K562 (cell line): Measurements from ENCODE around the gene EFHD2. TPM values are rescaled to one million over a fixed set of nuclear protein-coding genes. Genes with fewer than 3 reads are reported as not detected.

Experiments used
- ETV6 ChIP-seq, 3 experiments: fragments of 150-350 bp in 1 of 3; sonication (generic) in 1 of 3; formaldehyde crosslinking in 1 of 3; IDR thresholded peaks; 2 replicates each; pipeline versions ENCODE4 v1.6.1 to v1.8.0; 2014 to 2022; ENCODE audit warnings: borderline replicate concordance in 2 of 3, low read depth in 2 of 3, antibody characterized with exemption in 1 of 3, low read length in 1 of 3, mild to moderate bottlenecking in 1 of 3, missing genetic modification reagents in 1 of 3
- GABPB1 ChIP-seq: sonication (generic); formaldehyde crosslinking; IDR thresholded peaks from 2 replicates; pipeline ENCODE4 v1.8.0; 2022; ENCODE audit warnings: mild to moderate bottlenecking, missing genetic modification reagents
- NRF1 ChIP-seq, 2 experiments: fragments of 450-650 bp; IDR thresholded peaks in 1 of 2; conservative IDR thresholded peaks in 1 of 2; 2 replicates each; pipeline ENCODE4 v1.6.1; 2014; ENCODE audit warnings: mild to moderate bottlenecking in 2 of 2
- POLR2H ChIP-seq: IDR thresholded peaks from 2 replicates; pipeline ENCODE4 v1.6.1; 2016; ENCODE audit warnings: missing genetic modification characterization, low read depth, mild to moderate bottlenecking, control low read depth, missing compliant biosample characterization, moderate library complexity
- REST ChIP-seq, 2 experiments: fragments of 450-650 bp; formaldehyde crosslinking in 1 of 2; IDR thresholded peaks; 2 replicates each; pipeline versions ENCODE4 v1.4.0 to v1.6.1; 2014 to 2020; ENCODE audit warnings: mild to moderate bottlenecking in 2 of 2, borderline replicate concordance in 1 of 2, low read depth in 1 of 2
- SAP30 ChIP-seq: fragments of 200-600 bp; sonication (generic); IDR thresholded peaks from 2 replicates; pipeline ENCODE4 v1.6.1; 2012; ENCODE audit warnings: borderline replicate concordance, low read depth, mild to moderate bottlenecking, moderate library complexity, low read length, control low read depth, inconsistent platforms; ENCODE audit not compliant: insufficient read depth, poor library complexity, severe bottlenecking
- ZBTB17 ChIP-seq: fragments of 450-650 bp; formaldehyde crosslinking; IDR thresholded peaks from 2 replicates; pipeline ENCODE4 v1.4.0; 2020; ENCODE audit warnings: mild to moderate bottlenecking
- ZNF277 ChIP-seq: fragments of 250-450 bp; sonication (Bioruptor Pico); IDR thresholded peaks from 2 replicates; pipeline ENCODE4 v1.8.0; 2022; ENCODE audit warnings: inconsistent platforms, mild to moderate bottlenecking, moderate library complexity, borderline replicate concordance
- ZNF316 ChIP-seq: fragments of 450-650 bp; IDR thresholded peaks from 2 replicates; pipeline ENCODE4 v1.6.1; 2016
- polyA plus RNA-seq, 8 experiments: library from polyadenylated mRNA; depleted of rRNA in 4 of 8; stranded (reverse) in 5 of 8; unstranded in 3 of 8; fragments of >200 nt; fragmentation: Nextera tagmentation in 2 of 8; fragmentation: Illumina TruSeq in 1 of 8; extraction: Ambion mirVana in 2 of 8; extraction: Trizol in 1 of 8; gene quantifications; 2 replicates each; pipeline versions ENCODE4 v1.2.1 to v1.2.3, GENCODE V29; 2011 to 2014; ENCODE audit warnings: inconsistent platforms in 1 of 8, missing spikeins in 1 of 8
- total RNA-seq, 7 experiments: library from RNA; depleted of rRNA in 6 of 7; stranded (reverse); fragments of >200 nt in 6 of 7; fragmentation: Illumina TruSeq in 2 of 7; extraction: Trizol in 2 of 7; gene quantifications; 2 replicates each; pipeline versions ENCODE4 v1.2.1 to v1.2.3, GENCODE V29; 2011 to 2021; ENCODE audit warnings: low replicate concordance in 1 of 7
- TF ChIP-seq, protein P1 (sequence below): sonication (generic); formaldehyde crosslinking; IDR thresholded peaks from 2 replicates; pipeline ENCODE4 v1.8.0; 2022; ENCODE audit warnings: mild to moderate bottlenecking, missing genetic modification reagents, borderline replicate concordance
- TF ChIP-seq, protein P2 (sequence below): sonication (generic); formaldehyde crosslinking; IDR thresholded peaks from 2 replicates; pipeline ENCODE4 v1.8.0; 2022; ENCODE audit warnings: missing genetic modification reagents, mild to moderate bottlenecking, moderate library complexity, borderline replicate concordance

EFHD2 gene
- total and polyA plus RNA-seq, 9 of the 15 experiments (the other 6 are each of a cell fraction or from before 2014, with no cell fraction given): 1.7 to 73.5 (median 25.2) TPM

DNA sequence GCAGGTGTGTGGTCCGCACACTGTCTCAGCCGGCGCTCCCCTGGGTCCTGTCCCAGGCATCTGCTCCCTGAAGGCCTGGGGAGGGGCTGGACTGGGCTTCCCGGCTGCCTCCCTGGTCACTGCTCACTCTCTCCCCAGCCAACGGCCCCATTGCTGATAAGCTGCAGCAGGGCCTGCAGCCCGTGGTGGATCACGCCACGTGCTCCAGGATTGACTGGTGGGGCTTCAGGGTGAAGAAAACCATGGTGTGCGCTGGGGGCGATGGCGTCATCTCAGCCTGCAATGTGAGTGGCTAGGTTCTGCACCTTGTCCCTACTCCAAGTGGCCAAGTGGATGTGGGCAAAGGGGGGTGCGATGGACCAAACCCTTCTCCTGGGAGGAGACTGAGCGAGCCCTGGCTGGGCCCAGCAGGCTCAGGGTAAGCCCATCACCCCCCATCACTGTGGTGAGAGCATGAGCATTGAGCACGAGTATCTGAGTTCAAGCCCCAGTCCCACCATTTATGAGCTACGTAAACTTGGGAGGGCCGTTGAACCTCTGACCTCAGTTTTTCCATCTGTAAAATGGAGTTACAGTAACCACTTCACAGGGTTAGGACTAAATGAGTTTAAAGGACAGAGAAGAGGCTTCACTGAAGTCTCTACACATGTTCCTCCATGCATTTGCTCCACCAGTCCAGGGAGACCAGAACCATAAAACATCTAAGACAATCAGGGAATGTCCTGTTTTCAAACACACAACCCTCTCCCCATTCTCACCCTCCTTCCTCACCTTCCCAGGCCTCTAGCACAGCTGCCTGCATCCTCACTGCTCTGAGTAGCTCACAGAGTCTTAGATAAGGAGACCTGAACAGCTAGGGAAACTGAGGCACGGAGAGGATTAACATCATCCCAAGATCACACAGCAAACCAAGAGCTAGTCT, 35.0 kb downstream of the EFHD2 start (continued):
- TF ChIP-seq REST (IDR thresholded peaks at IDR 0.05; ENCODE audit: borderline replicate concordance) (0 out of 2 replicates have a peak, but pooled peaks have one; percentile 10), REST (CRISPR knock-in tag; IDR thresholded peaks at IDR 0.05; ENCODE audit: low read depth) (0 out of 2 replicates have a peak, but pooled peaks have one; percentile 48), ZNF277 (CRISPR knock-in tag) (no peak), ZBTB17 (0 out of 2 replicates have a peak, but pooled peaks have one; percentile 31), ZNF316 (no peak), GABPB1 (peak; percentile 46; the same call in 1 of the 2 replicates), NRF1 (conservative IDR thresholded peaks at IDR 0.05 in 1 of 2, IDR thresholded peaks at IDR 0.05 in 1 of 2) (peak; percentile 22 to 32; a peak in 2 of 4 replicates), POLR2H (tag) (no peak), SAP30 (no peak), ETV6 (IDR thresholded peaks at IDR 0.05; ENCODE audit: borderline replicate concordance in 1 of 2, low read depth in 2 of 2, low read length in 1 of 2) (no peak), ETV6 (CRISPR knock-in tag; IDR thresholded peaks at IDR 0.05; ENCODE audit: borderline replicate concordance) (no peak)
- TF ChIP-seq, protein P1, sequence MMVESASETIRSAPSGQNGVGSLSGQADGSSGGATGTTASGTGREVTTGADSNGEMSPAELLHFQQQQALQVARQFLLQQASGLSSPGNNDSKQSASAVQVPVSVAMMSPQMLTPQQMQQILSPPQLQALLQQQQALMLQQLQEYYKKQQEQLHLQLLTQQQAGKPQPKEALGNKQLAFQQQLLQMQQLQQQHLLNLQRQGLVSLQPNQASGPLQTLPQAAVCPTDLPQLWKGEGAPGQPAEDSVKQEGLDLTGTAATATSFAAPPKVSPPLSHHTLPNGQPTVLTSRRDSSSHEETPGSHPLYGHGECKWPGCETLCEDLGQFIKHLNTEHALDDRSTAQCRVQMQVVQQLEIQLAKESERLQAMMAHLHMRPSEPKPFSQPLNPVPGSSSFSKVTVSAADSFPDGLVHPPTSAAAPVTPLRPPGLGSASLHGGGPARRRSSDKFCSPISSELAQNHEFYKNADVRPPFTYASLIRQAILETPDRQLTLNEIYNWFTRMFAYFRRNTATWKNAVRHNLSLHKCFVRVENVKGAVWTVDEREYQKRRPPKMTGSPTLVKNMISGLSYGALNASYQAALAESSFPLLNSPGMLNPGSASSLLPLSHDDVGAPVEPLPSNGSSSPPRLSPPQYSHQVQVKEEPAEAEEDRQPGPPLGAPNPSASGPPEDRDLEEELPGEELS (CRISPR knock-in tag): 0 out of 2 replicates have a peak, but pooled peaks have one; percentile 20
- TF ChIP-seq, protein P2, sequence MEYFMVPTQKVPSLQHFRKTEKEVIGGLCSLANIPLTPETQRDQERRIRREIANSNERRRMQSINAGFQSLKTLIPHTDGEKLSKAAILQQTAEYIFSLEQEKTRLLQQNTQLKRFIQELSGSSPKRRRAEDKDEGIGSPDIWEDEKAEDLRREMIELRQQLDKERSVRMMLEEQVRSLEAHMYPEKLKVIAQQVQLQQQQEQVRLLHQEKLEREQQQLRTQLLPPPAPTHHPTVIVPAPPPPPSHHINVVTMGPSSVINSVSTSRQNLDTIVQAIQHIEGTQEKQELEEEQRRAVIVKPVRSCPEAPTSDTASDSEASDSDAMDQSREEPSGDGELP (CRISPR knock-in tag): peak; percentile 59
